GM23248 (cell line): ENCODE results near the gene SLITRK3.

Experiments
- EZH2 ChIP-seq: fragments of 200-600 bp; sonication (generic); IDR thresholded peaks from 2 replicates; pipeline ENCODE4 v1.6.1; 2018; ENCODE audit warnings: antibody characterized with exemption, mild to moderate bottlenecking; ENCODE audit not compliant: insufficient read depth, poor library complexity, severe bottlenecking
- EZH2phosphoT487 ChIP-seq: fragments of 200-600 bp; sonication (generic); IDR thresholded peaks from 2 replicates; pipeline ENCODE4 v1.6.1; 2018; ENCODE audit warnings: antibody characterized with exemption, moderate library complexity, mild to moderate bottlenecking, low read depth; ENCODE audit not compliant: insufficient read depth

- TF ChIP-seq EZH2 (no peak), EZH2phosphoT487 (no peak)
Measured at GRCh38 chr3:165188452-165188851, 7.7 kb downstream of the SLITRK3 start.
